HG02884 (cell line): ENCODE results near the gene TULP4.
A peak's percentile ranks its signal among the peaks of the same experiment; 100 is the strongest.
"Not testable (repeated sequence)": the region's sequence is repeated elsewhere in the genome, so short reads cannot be mapped to it uniquely, and the experiment has no call there.

Experiments used
- ATAC-seq: cut with Tn5 transposase; IDR thresholded peaks from one replicate; pipeline ENCODE4 v1.9.1; 2021; ENCODE audit warnings: mild to moderate bottlenecking, moderate library complexity; ENCODE audit not compliant: unreplicated experiment

TULP4 gene

DNA sequence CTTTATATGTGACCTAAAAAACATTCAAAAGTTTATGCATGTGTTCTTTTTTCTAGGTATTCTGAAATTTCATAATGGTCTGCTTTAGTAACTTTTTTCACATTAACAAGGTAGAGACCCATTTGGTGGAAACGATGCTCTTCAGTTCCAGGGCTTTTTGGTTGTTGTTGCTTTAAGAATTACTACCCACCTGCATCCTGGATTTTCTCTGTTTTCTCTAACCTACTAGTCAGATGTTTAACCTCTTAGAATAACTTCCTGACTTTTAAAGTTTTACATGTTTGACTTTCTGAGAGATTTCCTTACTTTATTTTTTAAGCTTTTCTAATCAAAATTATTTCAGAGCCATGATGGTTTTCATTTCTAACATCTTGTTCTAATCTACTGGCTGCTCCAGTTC lies 14.9 kb downstream of the TULP4 start:
- no peak for ATAC-seq

DNA sequence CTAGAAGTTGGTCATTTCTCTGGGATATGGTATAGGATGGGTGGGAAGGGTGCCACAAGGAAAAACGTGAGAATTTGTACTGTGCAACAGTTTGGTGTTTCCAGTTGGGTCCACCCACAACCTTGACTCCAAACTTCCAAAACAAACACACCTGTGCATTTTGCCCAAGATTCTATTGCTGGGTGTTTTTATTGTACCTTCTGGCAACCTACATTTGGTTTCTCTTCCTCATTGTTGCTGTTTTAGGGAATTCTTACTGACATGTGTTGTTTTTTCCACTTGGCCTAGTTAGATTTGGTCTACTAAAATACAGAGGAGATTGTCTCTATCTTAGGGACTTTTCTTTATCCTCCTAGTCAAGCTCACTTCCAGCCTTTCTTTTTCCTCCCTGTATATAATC lies 16.7 kb downstream of the TULP4 start:
- no peak for ATAC-seq

DNA sequence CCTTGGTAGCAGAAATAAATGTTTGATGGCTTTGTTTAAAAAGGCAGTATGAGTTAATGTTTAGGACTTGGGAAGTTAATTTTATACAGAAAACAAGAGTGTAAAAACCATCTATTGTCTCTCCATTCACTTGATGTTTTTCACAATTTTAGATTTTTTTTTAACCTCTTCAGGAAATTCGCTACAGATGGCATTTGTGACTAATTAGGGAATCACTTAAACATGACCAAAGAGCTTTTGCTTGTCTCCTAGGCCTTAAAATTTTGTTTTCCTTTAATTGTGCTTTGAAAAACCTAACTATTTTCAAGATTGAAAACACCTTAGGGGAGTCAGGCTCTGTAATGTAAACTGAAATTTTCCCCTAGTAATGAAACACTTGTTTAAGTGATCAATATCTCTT lies 17.3 kb downstream of the TULP4 start:
- ATAC-seq: no peak

DNA sequence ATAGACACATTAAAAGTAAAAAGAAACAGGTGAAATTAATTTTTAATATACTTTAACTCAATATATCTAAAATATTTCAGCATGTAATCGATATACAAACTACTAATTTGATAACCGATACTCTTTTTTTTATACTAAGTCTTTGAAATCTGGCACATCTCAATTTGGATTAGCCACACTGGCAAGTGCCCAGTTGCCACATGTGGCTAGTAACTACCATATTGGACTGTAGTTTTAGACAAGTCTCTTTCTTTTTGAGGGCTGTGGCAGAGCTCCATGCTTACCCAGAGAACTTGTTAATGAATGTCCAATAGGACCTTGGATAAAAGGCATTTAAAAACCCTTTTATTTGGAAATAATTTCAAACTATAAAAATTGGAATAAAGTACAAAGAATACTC lies 17.8 kb downstream of the TULP4 start:
- ATAC-seq: no peak

DNA sequence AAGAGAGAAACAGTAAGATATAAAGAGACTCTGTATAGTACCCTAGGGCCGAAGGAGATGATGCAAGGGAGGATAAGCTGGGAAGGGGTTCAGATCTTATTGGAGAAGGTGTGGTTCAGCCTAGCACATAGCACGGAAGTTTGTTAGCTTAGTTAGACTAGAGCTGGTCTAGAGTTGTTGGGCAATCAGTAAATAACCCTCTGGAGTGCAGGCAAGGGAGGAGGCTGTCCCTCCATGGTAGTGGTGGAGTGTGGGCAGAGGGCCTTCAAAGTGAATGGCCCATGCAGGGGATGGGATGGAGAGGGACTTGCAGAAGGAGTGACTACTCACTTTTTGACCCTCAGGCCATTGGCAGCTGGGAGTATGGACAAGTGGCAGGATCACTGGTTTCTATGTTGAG lies 20.0 kb downstream of the TULP4 start:
- no peak for ATAC-seq

DNA sequence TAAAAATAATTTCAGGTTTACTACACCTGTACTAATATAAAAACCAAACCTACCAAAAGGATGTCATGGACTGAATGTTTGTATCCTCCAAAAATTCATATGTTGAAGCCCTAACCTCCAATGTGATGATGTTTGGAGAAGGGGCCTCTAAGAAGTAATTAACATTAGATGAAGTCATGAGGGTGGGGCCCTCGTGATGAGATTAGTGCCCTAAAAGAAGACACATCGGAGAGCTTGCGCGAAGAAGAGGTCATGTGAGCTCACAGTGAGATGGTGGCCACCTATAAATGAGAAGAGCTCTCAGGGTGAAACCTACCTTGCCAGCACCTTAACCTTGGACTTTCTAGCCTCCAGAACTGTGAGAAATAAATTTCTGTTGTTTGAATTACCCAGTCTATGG lies 20.8 kb downstream of the TULP4 start:
- no peak for ATAC-seq

DNA sequence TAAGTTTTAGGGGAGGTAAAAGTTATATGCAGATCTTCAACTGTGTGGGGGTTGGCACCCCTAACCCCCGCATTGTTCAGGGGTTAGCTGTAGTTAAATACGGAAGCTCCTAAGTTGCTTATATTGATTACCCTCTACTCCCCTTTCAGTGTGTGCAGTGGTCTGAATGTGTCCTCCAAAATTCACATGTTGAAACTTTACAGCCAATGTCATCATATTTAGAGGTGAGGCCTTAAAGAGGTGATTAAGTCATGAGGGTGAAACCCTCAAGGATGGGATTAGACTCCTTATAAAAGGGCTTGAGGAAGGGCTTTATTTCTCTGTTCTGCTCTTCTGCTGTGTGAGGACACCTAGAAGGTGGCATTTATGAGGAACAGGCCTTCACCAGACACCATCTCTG lies 22.3 kb downstream of the TULP4 start:
- ATAC-seq: no peak

DNA sequence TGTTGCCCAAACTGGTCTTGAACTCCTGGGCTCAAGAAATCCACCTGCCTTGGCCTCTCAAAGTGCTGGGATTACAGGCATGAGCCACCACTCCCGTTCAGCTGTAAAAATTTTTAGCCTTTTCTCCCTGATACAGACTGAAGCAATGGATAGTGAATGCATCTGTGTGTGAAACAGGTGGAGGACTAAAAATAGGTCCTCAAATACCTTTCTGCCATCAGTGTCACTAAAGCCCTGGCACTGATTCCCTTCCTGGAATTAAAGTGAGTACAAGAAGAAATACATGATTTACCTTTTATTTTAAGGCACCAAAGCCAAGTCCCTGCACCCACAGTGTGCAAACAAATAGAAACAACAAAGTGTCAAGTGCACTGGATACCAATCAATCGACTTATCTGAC lies 25.1 kb downstream of the TULP4 start:
- no peak for ATAC-seq

DNA sequence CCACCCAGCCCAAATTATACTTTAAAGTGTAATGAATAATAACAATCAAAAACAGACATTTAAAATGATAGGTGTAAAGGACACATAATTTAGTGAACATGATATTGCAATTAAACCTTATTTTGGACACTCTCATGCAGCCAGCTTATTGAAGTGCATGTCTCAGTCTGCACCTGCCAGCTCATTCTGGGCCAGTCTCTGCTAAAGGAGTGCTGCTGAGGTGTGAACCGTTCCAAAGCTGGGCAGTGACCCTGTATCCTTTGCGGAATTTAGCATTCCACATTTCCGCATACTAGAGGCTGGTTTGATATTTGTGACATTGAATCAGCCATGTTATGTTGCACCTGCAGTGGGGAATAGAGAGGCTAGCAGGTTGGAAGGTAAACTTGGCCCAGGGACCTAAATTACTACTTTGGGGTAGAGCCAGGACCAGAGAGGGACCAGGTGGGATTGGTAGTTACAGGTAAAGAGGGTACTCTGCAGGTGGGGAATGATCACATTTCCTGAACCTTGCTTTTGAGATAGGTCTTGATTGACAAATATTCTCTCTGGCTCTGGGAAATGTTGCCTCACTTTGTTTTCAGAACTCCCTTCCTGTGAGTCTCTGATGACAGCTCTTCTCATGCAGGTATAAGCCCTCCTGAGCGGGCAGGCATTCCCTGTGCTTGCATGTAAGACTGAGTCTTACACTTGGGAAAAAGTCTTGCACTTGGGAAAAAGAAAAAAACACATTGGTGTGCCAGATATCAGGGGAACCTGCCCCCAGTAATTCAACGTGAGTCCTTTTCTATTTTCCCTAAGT lies 26.2 kb downstream of the TULP4 start:
- ATAC-seq: no peak

DNA sequence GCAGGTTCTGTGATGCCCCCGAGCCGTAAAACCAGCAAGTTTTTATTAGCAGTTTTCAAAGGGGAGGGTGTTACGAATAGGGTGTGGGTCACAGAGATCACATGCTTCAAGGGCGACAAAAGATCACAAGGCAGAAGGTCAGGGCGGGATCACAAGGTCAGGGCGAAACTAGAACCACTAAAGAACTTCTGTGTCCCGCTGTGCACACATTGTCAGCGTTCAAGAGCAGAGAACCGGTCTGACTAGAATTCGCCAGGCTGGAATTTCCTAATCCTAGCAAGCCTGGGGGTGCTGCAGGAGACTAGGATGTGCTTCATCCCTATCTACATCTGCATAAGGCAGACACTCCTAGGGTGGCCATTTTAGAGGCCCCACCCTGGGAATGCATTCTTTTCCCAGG lies 26.9 kb downstream of the TULP4 start:
- not testable (repeated sequence) for ATAC-seq

DNA sequence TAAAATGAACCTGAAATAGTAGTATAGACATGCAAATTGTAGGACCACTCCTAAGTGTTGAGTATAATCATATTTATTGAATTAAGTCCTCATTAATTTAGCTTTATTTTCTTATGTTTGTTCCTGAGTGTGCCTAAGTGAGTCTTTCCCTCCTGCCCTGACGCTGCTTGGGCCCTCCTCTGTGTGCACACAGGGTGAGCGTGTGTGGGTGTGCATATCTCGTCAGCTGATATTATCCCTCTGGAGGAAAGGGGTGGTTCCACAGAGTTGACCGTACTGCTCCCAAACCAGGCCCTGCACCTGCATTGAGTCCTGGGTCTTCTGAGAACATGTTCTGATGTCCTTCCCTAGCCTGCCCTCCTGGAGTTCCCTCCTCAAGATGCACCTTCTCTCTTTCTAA lies 28.0 kb downstream of the TULP4 start:
- ATAC-seq: no peak

DNA sequence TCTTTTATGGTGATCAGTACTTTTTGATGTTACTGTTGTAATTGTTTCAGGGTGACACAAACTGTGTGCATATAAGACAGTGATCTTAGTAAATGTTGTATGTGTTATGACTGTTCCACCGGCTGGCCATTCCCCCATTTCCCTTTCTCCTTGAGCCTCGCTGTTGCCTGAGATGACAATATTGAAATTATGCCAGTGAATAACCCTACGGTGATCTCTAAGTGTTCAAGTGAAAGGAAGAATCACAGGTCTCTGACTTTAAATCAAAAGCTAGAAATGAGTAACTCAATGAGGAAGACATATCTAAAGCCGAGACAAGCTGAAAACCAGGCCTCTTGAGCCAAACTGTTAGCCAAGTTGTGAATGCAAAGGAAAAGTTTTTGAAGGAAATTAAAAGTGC lies 32.3 kb downstream of the TULP4 start:
- ATAC-seq: peak; percentile 82

DNA sequence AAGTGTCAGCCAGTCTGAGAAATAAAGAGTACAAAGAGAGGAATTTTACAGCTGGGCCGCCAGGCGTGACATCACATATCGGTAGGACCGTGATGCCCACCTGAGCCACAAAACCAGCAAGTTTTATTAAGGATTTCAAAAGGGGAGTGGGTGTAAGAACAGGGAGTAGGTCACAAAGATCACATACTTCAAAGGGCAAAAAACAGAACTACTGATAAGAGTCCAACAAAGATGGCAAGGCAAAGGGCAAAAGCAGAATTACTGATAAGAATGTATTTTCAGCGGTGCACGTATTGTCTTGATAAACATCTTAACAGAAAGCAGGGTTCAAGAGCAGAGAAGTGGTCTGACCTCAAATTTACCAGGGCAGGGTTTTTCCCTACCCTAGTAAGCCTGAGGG lies 33.2 kb downstream of the TULP4 start:
- ATAC-seq: not testable (repeated sequence)

DNA sequence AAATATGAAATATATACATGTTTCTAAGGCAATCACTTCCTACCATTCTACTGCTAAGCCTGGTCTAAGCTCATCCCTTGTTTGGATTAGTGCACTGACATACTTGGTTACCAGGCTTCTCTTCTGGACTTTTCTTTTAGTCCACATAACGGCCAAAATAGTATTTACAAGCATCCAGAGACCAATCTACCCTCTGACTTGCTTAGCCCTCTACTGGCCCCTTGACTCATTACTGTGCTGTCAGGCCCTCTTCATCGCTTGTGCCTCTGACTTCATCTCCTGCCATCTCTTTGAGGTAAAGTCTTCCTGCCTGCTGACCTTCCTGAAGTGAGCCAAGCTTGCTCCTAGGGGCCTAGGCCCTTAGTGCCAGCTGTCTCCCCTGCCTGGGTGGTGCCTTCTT lies 35.1 kb downstream of the TULP4 start:
- ATAC-seq: no peak

DNA sequence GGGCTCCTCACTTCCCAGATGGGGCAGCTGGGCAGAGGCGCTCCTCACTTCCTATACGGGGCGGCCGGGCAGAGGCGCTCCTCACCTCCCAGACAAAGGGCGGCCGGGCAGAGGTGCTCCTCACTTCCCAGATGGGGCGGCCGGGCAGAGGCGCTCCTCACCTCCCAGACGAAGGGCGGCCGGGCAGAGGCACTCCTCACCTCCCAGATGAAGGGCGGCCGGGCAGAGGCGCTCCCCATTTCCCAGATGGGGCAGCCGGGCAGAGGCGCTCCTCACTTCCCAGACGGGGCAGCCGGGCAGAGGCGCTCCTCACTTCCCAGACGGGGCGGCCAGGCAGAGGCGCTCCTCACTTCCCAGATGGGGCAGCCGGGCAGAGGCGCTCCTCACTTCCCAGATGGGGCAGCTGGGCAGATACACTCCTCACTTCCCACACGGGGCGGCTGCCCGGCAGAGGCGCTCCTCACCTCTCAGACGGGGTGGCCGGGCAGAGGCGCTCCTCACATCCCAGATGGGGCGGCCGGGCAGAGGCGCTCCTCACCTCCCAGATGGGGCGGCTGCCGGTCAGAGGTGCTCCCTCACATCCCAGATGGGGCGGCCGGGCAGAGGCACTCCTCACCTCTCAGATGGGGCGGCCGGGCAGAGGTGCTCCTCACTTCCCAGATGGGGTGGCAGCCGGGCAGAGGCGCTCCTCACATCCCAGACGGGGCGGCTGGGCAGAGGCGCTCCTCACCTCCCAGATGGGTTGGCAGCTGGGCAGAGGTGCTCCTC lies 36.7 kb downstream of the TULP4 start:
- not testable (repeated sequence) for ATAC-seq

DNA sequence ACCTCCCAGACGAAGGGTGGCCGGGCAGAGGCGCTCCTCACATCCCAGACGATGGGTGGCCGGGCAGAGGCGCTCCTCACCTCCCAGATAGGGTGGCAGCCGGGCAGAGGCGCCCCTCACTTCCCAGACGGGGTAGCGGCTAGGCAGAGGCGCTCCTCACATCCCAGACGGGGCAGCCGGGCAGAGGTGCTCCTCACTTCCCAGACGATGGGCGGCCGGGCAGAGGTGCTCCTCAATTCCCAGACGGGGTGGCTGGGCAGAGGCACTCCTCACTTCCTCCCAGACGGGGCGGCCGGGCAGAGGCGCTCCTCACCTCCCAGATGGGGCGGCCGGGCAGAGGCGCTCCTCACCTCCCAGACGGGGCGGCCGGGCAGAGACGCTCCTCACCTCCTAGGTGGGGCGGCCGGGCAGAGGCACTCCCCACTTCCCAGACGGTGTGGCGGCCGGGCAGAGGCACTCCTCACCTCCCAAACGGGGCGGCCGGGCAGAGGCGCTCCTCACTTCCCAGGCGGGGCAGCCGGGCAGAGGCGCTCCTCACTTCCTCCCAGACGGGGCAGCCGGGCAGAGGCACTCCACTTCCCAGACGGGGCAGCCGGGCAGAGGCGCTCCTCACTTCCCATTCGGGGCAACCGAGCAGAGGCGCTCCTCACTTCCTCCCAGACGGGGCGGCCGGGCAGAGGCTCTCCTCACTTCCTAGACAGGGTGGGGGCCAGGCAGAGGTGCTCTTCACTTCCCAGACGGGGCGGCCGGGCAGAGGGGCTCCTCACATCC lies 37.4 kb downstream of the TULP4 start:
- ATAC-seq: not testable (repeated sequence)

DNA sequence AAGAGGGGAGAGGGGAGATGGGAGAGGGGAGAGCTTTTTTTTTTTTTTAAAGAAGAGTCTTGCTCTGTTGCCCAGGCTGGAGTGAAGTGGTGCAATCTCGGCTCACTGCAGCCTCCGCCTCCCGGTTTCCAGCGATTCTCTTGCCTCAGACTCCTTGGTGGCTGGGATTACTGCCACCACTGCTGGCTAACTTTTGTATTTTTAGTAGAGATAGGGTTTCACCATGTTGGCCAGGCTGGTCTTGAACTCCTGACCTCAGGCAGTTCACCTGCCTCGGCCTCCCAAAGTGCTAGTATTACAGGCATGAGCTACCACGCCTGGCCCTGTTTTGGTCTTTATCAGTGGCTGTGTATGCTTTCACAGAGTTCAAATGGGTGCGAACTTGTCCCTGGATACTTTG lies 38.5 kb downstream of the TULP4 start:
- ATAC-seq: not testable (repeated sequence)

DNA sequence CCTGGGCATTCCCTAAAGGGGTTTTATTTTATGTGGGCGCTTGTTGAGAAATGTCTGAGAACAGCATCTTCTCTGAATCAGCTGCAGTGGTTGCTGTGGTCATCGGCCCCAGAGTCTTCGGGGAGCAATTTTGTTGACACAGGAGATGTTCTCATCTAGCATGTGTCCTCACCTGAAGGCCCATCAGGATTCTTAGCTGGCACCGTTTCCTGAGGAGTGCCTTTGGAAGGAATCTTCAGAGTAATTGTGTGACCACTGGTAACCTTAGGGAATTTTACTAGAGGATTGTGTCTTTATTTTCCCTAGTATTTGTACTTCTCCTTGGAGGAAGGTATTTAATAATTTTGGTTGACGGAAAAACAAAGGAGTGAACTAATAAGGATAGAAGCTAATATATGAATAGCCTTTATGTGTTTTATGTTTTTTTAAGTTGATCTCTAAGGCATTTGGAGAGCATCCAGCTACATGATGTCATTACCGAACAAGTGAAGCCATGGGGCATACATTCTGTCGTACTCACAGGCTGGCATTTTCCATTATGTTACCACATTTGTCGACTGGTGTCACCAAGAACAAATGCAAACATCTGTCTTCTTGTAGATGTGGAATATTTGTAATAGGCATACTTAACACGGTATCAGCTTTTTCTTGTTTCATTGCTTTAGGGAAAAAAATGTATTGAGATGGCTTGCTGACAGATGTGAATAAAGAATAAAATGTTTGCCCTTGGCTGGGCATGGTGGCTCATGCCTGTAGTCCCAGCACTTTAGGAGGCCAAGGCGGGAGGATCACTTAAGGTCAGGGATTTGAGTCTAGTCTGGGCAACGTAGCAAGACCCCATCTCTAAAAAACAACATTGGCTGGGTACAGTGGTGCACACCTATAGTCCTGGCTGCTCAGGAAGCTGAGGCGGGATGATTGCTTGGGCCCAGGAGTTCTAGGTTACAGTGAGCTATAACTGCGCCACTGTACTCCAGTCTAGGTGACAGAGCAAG lies 41.9 kb downstream of the TULP4 start:
- ATAC-seq: no peak

DNA sequence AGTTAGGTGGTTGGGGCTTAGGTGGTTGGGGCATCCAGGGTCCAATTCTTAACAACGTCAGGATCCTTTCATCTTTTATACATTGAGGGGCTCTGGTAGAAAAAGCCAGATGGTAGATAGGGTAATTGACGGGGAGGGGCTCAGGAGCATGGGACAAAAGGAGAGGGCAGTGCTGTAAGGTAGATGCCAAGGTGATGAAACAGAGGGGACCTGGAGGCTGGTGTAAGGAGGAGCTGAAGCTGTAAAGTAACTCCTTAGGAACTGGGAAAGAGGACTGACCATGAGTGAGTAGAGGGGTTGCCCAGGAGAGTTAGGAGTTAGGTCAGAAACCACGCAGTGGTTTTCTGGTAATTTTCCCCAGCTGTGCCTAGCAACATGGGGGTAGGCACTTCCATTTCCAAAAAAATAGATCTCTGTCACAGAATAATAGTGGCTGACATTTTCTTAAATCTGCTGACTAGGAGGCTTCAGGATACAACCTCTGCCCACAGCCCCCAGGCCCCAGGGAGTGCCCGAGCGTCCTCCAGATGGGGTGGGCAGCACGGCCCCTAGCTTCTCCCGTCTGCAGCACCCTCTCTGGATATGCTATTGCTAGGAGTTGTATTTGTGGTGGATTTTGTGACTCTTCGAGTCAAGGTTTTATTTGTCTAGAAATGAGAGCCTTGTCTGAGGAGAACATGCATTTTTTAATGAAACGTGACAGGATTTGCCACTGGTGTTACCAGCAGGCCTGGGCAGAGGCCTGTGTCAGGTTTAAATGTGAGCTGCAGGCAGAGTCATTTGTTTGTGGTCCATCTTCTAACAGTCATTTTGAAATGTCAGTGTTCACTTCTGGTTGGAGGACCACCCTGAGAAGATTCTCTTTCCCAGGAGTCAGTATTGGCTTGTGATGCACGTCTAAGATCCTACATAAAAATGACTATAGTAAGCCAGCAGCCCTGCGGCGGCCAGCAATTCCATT lies 44.6 kb downstream of the TULP4 start:
- ATAC-seq: no peak
